ENCODE results near the gene TMEM132D.

TMEM132D gene

GRCh38 chr12:129622566-129622965 lies 281.3 kb downstream of the TMEM132D start:
- Mint-ChIP-seq H3K4me1 (no peaks in the 10 kb centered on the region), H3K4me3 (no peak overlapping the region), H3K27ac (no peak overlapping the region), H3K9me3 (peaks cover 0 to 36% of the 10 kb centered on the region in 2 donors), H3K27me3 (no peaks in the 10 kb centered on the region)
- DNase-seq: no peak
- ATAC-seq: no peak

- Mint-ChIP-seq H3K27ac (peak overlapping the region in 1 of 2 donors; percentile 48), H3K27me3 (no peaks in the 10 kb centered on the region), H3K4me3 (no peak overlapping the region), H3K9me3 (peaks cover 6 to 46% of the 10 kb centered on the region in 2 donors), H3K4me1 (no peaks in the 10 kb centered on the region)
- no peak for DNase-seq
- no peak for ATAC-seq
Observed at GRCh38 chr12:129619271-129619670, 284.6 kb downstream of the TMEM132D start.

GRCh38 chr12:129617849-129618248 lies 286.0 kb downstream of the TMEM132D start:
- no peak for ATAC-seq
- H3K27me3 Mint-ChIP-seq: no peaks in the 10 kb centered on the region
- no peak overlapping the region for H3K27ac Mint-ChIP-seq
- H3K4me1 Mint-ChIP-seq: no peaks in the 10 kb centered on the region
- H3K4me3 Mint-ChIP-seq: no peak overlapping the region
- H3K9me3 Mint-ChIP-seq: peaks cover 6 to 44% of the 10 kb centered on the region in 2 donors
- DNase-seq: no peak

GRCh38 chr12:129615001-129615400 lies 288.8 kb downstream of the TMEM132D start:
- H3K4me3 Mint-ChIP-seq: no peak overlapping the region
- H3K4me1 Mint-ChIP-seq: no peaks in the 10 kb centered on the region
- no peak overlapping the region for H3K27ac Mint-ChIP-seq
- no peak for ATAC-seq
- no peak for DNase-seq
- H3K9me3 Mint-ChIP-seq: peaks cover 6 to 24% of the 10 kb centered on the region in 2 donors
- no peaks in the 10 kb centered on the region for H3K27me3 Mint-ChIP-seq

- Mint-ChIP-seq H3K9me3 (peaks cover 6 to 23% of the 10 kb centered on the region in 2 donors), H3K4me3 (no peak overlapping the region), H3K4me1 (no peaks in the 10 kb centered on the region), H3K27me3 (no peaks in the 10 kb centered on the region), H3K27ac (no peak overlapping the region)
- ATAC-seq (no peak), DNase-seq (no peak)
Observed at GRCh38 chr12:129614221-129614885, 289.5 kb downstream of the TMEM132D start.

GRCh38 chr12:129613314-129613713 lies 290.5 kb downstream of the TMEM132D start:
- Mint-ChIP-seq H3K27ac (no peak overlapping the region), H3K4me3 (no peak overlapping the region), H3K27me3 (no peaks in the 10 kb centered on the region), H3K4me1 (no peaks in the 10 kb centered on the region), H3K9me3 (peaks cover 6 to 23% of the 10 kb centered on the region in 2 donors)
- no peak for ATAC-seq
- no peak for DNase-seq

GRCh38 chr12:129610601-129611120 lies 293.2 kb downstream of the TMEM132D start:
- ATAC-seq (no peak), DNase-seq (no peak)
- H3K27me3 Mint-ChIP-seq: no peaks in the 10 kb centered on the region
- no peak overlapping the region for H3K4me3 Mint-ChIP-seq
- H3K27ac Mint-ChIP-seq: no peak overlapping the region
- H3K9me3 Mint-ChIP-seq: peaks cover under 1 to 7% of the 10 kb centered on the region in 2 donors
- H3K4me1 Mint-ChIP-seq: no peaks in the 10 kb centered on the region

- peaks cover 0 to 14% of the 10 kb centered on the region in 2 donors for H3K9me3 Mint-ChIP-seq
- no peaks in the 10 kb centered on the region for H3K4me1 Mint-ChIP-seq
- DNase-seq: no peak
- H3K27me3 Mint-ChIP-seq: no peaks in the 10 kb centered on the region
- no peak for ATAC-seq
- no peak overlapping the region for H3K27ac Mint-ChIP-seq
- H3K4me3 Mint-ChIP-seq: no peak overlapping the region
Observed at GRCh38 chr12:129607756-129608155, 296.1 kb downstream of the TMEM132D start.

- no peak overlapping the region for H3K4me3 Mint-ChIP-seq
- no peaks in the 10 kb centered on the region for H3K27me3 Mint-ChIP-seq
- no peak for ATAC-seq
- H3K27ac Mint-ChIP-seq: no peak overlapping the region
- DNase-seq: no peak
- no peaks in the 10 kb centered on the region for H3K4me1 Mint-ChIP-seq
- peaks cover 0 to 18% of the 10 kb centered on the region in 2 donors for H3K9me3 Mint-ChIP-seq
Observed at GRCh38 chr12:129607301-129607700, 296.5 kb downstream of the TMEM132D start.

GRCh38 chr12:129606239-129606638 lies 297.6 kb downstream of the TMEM132D start:
- ATAC-seq (no peak), DNase-seq (no peak)
- Mint-ChIP-seq H3K4me3 (no peak overlapping the region), H3K27ac (no peak overlapping the region), H3K27me3 (no peaks in the 10 kb centered on the region), H3K4me1 (no peaks in the 10 kb centered on the region), H3K9me3 (peaks cover 4 to 12% of the 10 kb centered on the region in 2 donors)

GRCh38 chr12:129605666-129606065 lies 298.2 kb downstream of the TMEM132D start:
- no peaks in the 10 kb centered on the region for H3K4me1 Mint-ChIP-seq
- H3K9me3 Mint-ChIP-seq: peaks cover 5 to 12% of the 10 kb centered on the region in 2 donors
- no peak overlapping the region for H3K27ac Mint-ChIP-seq
- DNase-seq: no peak
- ATAC-seq: no peak
- no peaks in the 10 kb centered on the region for H3K27me3 Mint-ChIP-seq
- H3K4me3 Mint-ChIP-seq: no peak overlapping the region

GRCh38 chr12:129604506-129604905 lies 299.3 kb downstream of the TMEM132D start:
- DNase-seq (no peak), ATAC-seq (no peak)
- Mint-ChIP-seq H3K4me3 (no peak overlapping the region), H3K27ac (no peak overlapping the region), H3K4me1 (no peaks in the 10 kb centered on the region), H3K27me3 (no peaks in the 10 kb centered on the region), H3K9me3 (peaks cover 5 to 12% of the 10 kb centered on the region in 2 donors)

GRCh38 chr12:129599406-129599805 lies 304.4 kb downstream of the TMEM132D start:
- Mint-ChIP-seq H3K9me3 (peaks cover 5 to 26% of the 10 kb centered on the region in 2 donors), H3K27me3 (no peaks in the 10 kb centered on the region), H3K4me1 (no peaks in the 10 kb centered on the region), H3K27ac (no peak overlapping the region), H3K4me3 (no peak overlapping the region)
- ATAC-seq: no peak
- DNase-seq: no peak

GRCh38 chr12:129594098-129594497 lies 309.7 kb downstream of the TMEM132D start:
- ATAC-seq (no peak), DNase-seq (no peak)
- no peaks in the 10 kb centered on the region for H3K4me1 Mint-ChIP-seq
- no peak overlapping the region for H3K4me3 Mint-ChIP-seq
- no peak overlapping the region for H3K27ac Mint-ChIP-seq
- no peaks in the 10 kb centered on the region for H3K27me3 Mint-ChIP-seq
- peaks cover 10 to 36% of the 10 kb centered on the region in 2 donors for H3K9me3 Mint-ChIP-seq

GRCh38 chr12:129592449-129592848 lies 311.4 kb downstream of the TMEM132D start:
- DNase-seq (no peak), ATAC-seq (no peak)
- Mint-ChIP-seq H3K9me3 (peaks cover 15 to 47% of the 10 kb centered on the region in 2 donors), H3K27ac (no peak overlapping the region), H3K4me3 (no peak overlapping the region), H3K27me3 (no peaks in the 10 kb centered on the region), H3K4me1 (no peaks in the 10 kb centered on the region)

GRCh38 chr12:129589503-129589902 lies 314.3 kb downstream of the TMEM132D start:
- Mint-ChIP-seq H3K9me3 (peaks cover 23 to 45% of the 10 kb centered on the region in 2 donors), H3K4me1 (no peaks in the 10 kb centered on the region), H3K27ac (no peak overlapping the region), H3K4me3 (no peak overlapping the region), H3K27me3 (no peaks in the 10 kb centered on the region)
- ATAC-seq (no peak), DNase-seq (no peak)

GRCh38 chr12:129588142-129588541 lies 315.7 kb downstream of the TMEM132D start:
- Mint-ChIP-seq H3K9me3 (peaks cover 30 to 45% of the 10 kb centered on the region in 2 donors), H3K27ac (no peak overlapping the region), H3K4me1 (no peaks in the 10 kb centered on the region), H3K27me3 (no peaks in the 10 kb centered on the region), H3K4me3 (no peak overlapping the region)
- ATAC-seq: no peak
- no peak for DNase-seq
